Common myeloid progenitor, CD34-positive (primary cell): ENCODE measurements around the gene ZNF423.
A peak's percentile ranks its signal among the peaks of the same experiment; 100 is the strongest.

ENCODE experiments used
- CTCF ChIA-PET: fragments of 350-600 bp; sonication (Branson Sonifier 250); formaldehyde crosslinking; loops from one replicate; lab custom pipeline; 2021; ENCODE audit warnings: antibody characterized with exemption; lab: Charles Lee
- POLR2A ChIA-PET: fragments of 350-600 bp; sonication (Branson Sonifier 250); formaldehyde crosslinking; loops from one replicate; lab custom pipeline; 2021; ENCODE audit warnings: antibody characterized with exemption; lab: Charles Lee
- DNase-seq, 3 donors: peaks; one replicate each; pipeline versions ENCODE4 v3.0.0 to v3.0.0-alpha.2; 2013
- H3K27ac ChIP-seq, 2 experiments: 1 replicate in 1 of 2; 2 replicates in 1 of 2; pipeline ENCODE4 v1.7.0; 2013; ENCODE audit warnings: inconsistent platforms in 2 of 2, low read length in 2 of 2, mild to moderate bottlenecking in 2 of 2, low read depth in 1 of 2, moderate library complexity in 1 of 2; ENCODE audit not compliant: severe bottlenecking in 2 of 2, insufficient read depth in 1 of 2, poor library complexity in 1 of 2
- H3K27me3 ChIP-seq, 5 experiments: replicated peaks in 2 of 5; 1 replicate in 3 of 5; 2 replicates in 2 of 5; pipeline versions ENCODE4 v1.6.1 to v1.7.0; 2013; ENCODE audit warnings: low read length in 4 of 5, mild to moderate bottlenecking in 2 of 5, moderate library complexity in 2 of 5, inconsistent platforms in 1 of 5; ENCODE audit not compliant: insufficient read depth in 5 of 5, control insufficient read depth in 4 of 5
- H3K36me3 ChIP-seq, 4 experiments: 1 replicate in 2 of 4; 2 replicates in 2 of 4; pipeline versions ENCODE4 v1.6.1 to v1.7.0; 2013; ENCODE audit warnings: low read length in 3 of 4, control low read depth in 1 of 4, mild to moderate bottlenecking in 1 of 4; ENCODE audit not compliant: control insufficient read depth in 4 of 4, insufficient read depth in 4 of 4
- H3K4me1 ChIP-seq, 4 experiments: 1 replicate in 3 of 4; 2 replicates in 1 of 4; pipeline versions ENCODE4 v1.6.1 to v1.7.1; 2013; ENCODE audit warnings: low read length in 3 of 4, mild to moderate bottlenecking in 3 of 4, control low read depth in 1 of 4, inconsistent platforms in 1 of 4, moderate library complexity in 1 of 4; ENCODE audit not compliant: control insufficient read depth in 4 of 4, insufficient read depth in 4 of 4; ENCODE audit errors: control extremely low read depth in 1 of 4
- H3K4me3 ChIP-seq, 7 experiments: 1 replicate in 4 of 7; 2 replicates in 3 of 7; pipeline versions ENCODE4 v1.5.1 to v1.7.0; 2013; ENCODE audit warnings: mild to moderate bottlenecking in 7 of 7, low read length in 6 of 7, moderate library complexity in 6 of 7, inconsistent platforms in 2 of 7, low read depth in 2 of 7, control low read depth in 1 of 7; ENCODE audit not compliant: insufficient read depth in 4 of 7, control insufficient read depth in 1 of 7; ENCODE audit errors: extremely low read depth in 1 of 7
- H3K9me3 ChIP-seq, 5 experiments: 1 replicate in 4 of 5; 2 replicates in 1 of 5; pipeline versions ENCODE4 v1.6.1 to v1.7.1; 2013; ENCODE audit warnings: low read length in 4 of 5, mild to moderate bottlenecking in 2 of 5, inconsistent platforms in 1 of 5, low read depth in 1 of 5, moderate library complexity in 1 of 5; ENCODE audit not compliant: control insufficient read depth in 4 of 5, insufficient read depth in 2 of 5; ENCODE audit errors: control extremely low read depth in 1 of 5
- WGBS: methylation state at CpG from one replicate; pipeline ENCODE4 v1.1.5; 2013; ENCODE audit not compliant: insufficient coverage; 5-methylcytosine and 5-hydroxymethylcytosine counted together

ZNF423 gene

DNA sequence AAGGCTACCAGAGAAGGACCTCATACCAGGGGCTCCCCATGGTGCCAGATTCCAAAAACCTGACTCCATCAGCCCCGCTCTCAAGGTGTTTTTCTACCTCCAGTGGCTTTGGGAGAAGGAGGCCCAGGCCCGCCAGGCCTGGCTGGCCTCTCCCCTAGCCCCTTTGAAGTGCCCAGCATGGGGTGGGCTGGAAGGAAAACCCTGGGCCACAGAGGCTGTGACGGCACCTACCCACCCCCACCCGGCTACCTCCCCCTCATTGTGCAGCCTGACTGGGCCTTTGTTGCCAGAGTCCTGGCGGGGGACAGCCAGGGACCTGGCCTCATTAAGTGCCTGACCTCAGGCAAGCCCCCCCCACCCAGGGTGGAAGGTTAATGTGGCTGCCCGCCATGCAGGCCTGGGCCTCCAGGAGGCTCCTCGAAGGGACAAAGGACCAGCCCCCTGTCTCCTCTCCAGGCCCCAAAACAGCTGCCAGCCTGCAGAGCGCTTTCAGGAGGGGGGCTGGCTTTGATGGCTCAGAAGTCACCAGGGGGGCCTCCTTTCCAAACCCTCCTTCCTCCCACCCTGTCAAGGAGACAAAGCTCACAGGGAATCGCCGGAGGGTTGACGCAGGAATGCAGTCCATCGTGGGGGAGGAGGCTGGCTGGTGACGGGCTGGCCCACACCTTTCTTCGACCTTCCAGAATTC is 159.4 kb downstream of the ZNF423 start:
- Histone ChIP-seq H3K4me3 (no peak overlapping the region), H3K27me3 (peaks cover 0 to 2% (median 0%) of the 10 kb centered on the region in 5 experiments), H3K36me3 (no peaks in the 10 kb centered on the region), H3K4me1 (peaks cover 0 to 29% (median 7%) of the 10 kb centered on the region in 4 experiments), H3K27ac (no peak overlapping the region), H3K9me3 (no peaks in the 10 kb centered on the region)
- ChIA-PET CTCF (no interaction called here), POLR2A (no interaction called here)
- WGBS = 96% methylated on average over 12 of the region's 14 CpGs
- no peak for DNase-seq

DNA sequence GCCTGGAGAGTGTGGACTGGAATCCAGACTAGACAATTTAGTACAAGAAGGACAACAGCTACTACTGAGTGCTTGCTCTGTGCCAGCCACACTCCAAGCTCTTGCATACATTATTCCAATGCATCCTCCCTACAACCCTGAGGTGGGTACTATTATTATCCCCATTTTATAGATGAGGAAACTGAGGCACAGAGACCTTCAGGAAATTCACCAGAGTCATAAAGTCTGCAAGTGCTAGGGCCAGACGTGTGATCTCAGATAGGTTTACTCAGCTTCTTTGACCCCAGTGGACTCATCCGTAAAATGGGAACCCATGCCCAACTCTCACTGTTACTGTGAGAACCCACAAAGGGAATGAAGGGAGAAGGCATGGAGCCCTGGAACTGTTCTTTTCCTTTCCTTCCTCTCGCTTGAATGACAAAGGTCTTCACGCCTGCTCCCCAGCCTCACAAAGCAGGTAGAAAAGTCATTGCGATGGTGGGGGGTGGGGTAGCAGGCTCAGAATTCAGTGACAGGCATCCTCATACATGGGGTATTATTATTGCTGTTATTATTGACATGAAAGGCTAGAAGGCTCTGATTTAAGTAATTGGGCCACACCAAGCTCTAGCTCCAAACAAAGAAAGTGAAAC is 160.0 kb downstream of the ZNF423 start:
- H3K27ac ChIP-seq = no peak overlapping the region
- WGBS = 100% methylated on average over 2 of the region's 5 CpGs
- H3K36me3 ChIP-seq = no peaks in the 10 kb centered on the region
- no peaks in the 10 kb centered on the region for H3K9me3 ChIP-seq
- H3K27me3 ChIP-seq = peaks cover 0 to 2% (median 0%) of the 10 kb centered on the region in 5 experiments
- no peak for DNase-seq
- no peak overlapping the region for H3K4me3 ChIP-seq
- POLR2A ChIA-PET = no interaction called here
- CTCF ChIA-PET = no interaction called here
- H3K4me1 ChIP-seq = peaks cover 0 to 23% (median 4%) of the 10 kb centered on the region in 4 experiments

DNA sequence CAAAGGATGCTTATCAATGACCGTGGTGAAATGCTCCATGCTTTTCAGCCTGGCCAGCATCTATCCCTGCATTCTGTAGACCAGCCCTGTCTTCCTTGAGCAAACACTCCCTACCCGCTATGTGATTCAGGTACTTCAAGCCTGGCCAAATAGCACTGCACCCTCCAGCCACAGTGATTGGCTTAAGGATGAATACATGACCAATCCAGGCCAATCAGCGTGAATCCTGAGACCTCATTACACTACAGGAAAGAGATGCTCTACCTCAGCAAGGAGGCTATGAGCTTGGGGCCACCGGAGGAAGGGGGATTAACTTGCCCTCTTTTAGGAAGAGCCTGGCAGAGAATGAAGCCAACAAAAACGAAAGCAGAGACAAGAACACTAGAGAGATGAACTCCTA is 162.5 kb downstream of the ZNF423 start:
- Histone ChIP-seq H3K27me3 (peaks cover 0 to 2% (median 0%) of the 10 kb centered on the region in 5 experiments), H3K9me3 (no peaks in the 10 kb centered on the region), H3K36me3 (no peaks in the 10 kb centered on the region), H3K4me1 (peaks cover 0 to 10% (median 4%) of the 10 kb centered on the region in 4 experiments), H3K4me3 (no peak overlapping the region), H3K27ac (no peak overlapping the region)
- POLR2A ChIA-PET = no interaction called here
- DNase-seq = no peak
- WGBS = 97% methylated on average over 4 of the region's 5 CpGs
- CTCF ChIA-PET = interaction anchor here (0.9 kb wide), 1 partner anchor 9 kb away, joined by 3 read pairs; no protein-coding TSS in a partner anchor

DNA sequence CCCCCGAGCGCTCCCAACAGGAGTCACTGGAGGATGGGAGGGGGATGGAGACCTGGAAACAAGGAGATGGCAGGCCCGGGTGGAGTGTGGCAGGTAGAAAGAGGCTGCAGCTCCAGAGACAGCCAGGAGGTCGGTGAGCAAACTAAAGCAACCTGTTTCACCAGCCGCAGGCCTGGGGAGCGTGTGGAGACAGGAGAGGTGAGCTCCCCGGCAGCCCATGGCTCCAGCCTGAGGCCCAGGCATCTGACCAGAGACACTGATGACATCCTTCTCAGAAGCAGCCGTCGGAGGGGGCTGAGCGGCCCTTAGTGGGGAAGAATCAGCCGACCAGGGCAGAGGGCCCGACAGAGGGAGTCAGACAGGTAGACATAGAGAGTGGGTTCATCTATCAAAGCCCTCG is 165.1 kb downstream of the ZNF423 start:
- Histone ChIP-seq H3K27ac (no peak overlapping the region), H3K27me3 (no peaks in the 10 kb centered on the region), H3K9me3 (no peaks in the 10 kb centered on the region), H3K36me3 (no peaks in the 10 kb centered on the region), H3K4me3 (no peak overlapping the region), H3K4me1 (peaks cover 0 to 10% (median 5%) of the 10 kb centered on the region in 4 experiments)
- CTCF ChIA-PET = no interaction called here
- no peak for DNase-seq
- WGBS = 95% methylated on average over 13 of the region's 13 CpGs
- POLR2A ChIA-PET = no interaction called here

DNA sequence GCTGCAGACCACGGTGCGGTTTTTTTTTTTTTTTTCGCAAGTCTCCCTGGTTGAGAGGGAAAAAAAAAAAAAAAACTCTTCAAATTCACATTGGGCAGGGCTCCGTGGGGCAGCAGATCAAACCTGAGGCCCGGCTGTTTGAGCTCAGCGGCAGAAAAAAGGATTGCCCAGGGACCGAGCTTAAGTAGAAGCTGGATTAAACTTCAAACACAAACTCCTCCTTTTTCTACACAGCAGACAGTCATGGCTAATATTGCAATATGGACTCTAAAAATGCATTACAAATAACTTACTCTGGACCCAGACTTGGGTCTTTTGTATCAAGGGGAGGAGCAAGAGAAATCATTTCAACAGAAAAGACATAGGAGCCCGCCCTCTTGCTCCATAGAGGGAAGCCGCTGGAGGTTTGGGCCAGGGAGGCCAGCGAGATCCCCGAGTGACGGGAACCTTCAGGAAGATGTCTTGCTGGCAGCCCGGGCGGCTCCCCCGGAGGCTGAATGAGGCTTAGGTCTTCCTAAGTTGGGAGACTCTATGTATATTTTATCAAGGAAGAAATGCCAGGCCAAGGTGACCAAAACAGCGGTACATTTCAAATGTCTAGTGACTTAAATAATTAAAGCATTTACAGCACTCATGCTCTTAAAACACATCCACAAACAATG is 167.7 kb downstream of the ZNF423 start:
- H3K4me3 ChIP-seq = no peak overlapping the region
- WGBS = 83% methylated on average over 10 of the region's 16 CpGs
- H3K9me3 ChIP-seq = no peaks in the 10 kb centered on the region
- POLR2A ChIA-PET = no interaction called here
- DNase-seq = no peak
- CTCF ChIA-PET = interaction anchor here (1.2 kb wide), 1 partner anchor 17 kb away, joined by 3 read pairs; no protein-coding TSS in a partner anchor
- no peak overlapping the region for H3K27ac ChIP-seq
- H3K27me3 ChIP-seq = no peaks in the 10 kb centered on the region
- no peaks in the 10 kb centered on the region for H3K36me3 ChIP-seq
- H3K4me1 ChIP-seq = peaks cover 0 to 10% (median 5%) of the 10 kb centered on the region in 4 experiments

DNA sequence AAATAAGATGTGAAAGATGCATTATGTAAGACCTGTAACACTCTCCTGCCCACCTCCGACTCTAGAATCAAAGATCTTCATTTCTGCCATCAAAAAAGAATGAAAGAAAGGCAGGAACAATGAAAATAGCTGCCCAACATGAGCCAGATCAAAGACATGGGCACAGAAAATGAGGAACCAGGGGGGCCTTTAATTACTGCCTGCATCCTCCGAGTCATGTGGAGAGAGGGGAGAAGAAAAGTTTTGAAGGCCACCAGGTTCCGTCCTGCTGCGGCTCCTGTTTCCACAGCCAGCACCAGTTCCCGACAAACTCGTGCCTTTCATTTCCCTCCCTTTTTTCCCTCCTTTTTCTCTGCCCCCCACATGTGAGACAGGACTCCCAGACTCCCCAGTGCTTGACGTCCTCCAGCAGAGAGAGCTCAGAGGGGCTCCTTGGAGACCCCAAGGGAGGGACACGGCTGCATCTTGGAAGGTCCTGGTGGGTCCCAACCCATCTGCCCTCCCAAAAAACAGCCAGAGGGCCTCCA is 168.4 kb downstream of the ZNF423 start:
- no peaks in the 10 kb centered on the region for H3K27me3 ChIP-seq
- ChIA-PET CTCF (interaction anchor here (1.2 kb wide), 1 partner anchor 16 kb away, joined by 3 read pairs; no protein-coding TSS in a partner anchor), POLR2A (no interaction called here)
- 16% methylated on average over 5 of the region's 8 CpGs for WGBS
- no peak overlapping the region for H3K27ac ChIP-seq
- no peaks in the 10 kb centered on the region for H3K9me3 ChIP-seq
- H3K4me1 ChIP-seq = peaks cover 0 to 10% (median 5%) of the 10 kb centered on the region in 4 experiments
- H3K4me3 ChIP-seq = no peak overlapping the region
- peak in 2 of 3 donors; percentile 57 to 58 for DNase-seq
- H3K36me3 ChIP-seq = no peaks in the 10 kb centered on the region
